ENCODE measurements around the gene ZBTB46. TPM values are rescaled to one million over a fixed set of nuclear protein-coding genes. Genes with fewer than 3 reads are reported as not detected.

ZBTB46 gene
- total and polyA plus RNA-seq, 10 of the 15 experiments (the other 5 are each of a cell fraction or from before 2014, with no cell fraction given): 0.15 to 0.92 (median 0.34) TPM

DNA sequence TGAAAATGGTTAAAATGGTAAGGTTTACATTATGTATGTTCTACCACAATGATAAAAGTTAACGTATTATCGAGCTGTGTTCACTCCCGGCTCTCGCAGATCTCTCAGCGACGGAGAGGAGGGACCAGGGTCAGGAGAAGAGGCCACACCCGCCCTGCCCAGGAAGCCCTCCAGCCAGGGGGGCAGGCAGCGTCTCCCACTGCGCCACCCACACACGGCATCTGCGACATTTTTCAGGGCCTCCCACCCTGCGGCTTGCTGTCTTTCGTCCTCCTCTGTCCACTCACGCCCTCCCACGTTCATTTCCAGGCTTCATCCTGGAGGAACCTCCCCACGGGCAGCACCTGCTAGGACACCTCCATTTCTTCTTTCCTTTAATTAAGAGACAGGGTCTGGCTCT, 43.3 kb downstream of the ZBTB46 start:
- SMC1A ChIA-PET (ENCODE audit: uncharacterized antibody, unreplicated experiment): no interaction called here
- no peak for ATAC-seq
- RAD21 ChIA-PET (ENCODE audit: unreplicated experiment): interaction anchor here (1.2 kb wide), 1 partner anchor 250 kb away, joined by 3 read pairs; no protein-coding TSS in a partner anchor
- Histone ChIP-seq H3K9ac (ENCODE audit: control insufficient read depth, insufficient read depth, low read length) (no peak overlapping the region), H2AFZ (ENCODE audit: control insufficient read depth, low read depth, low read length) (no peak overlapping the region), H3K79me2 (ENCODE audit: control insufficient read depth, insufficient read depth, low read length) (no peaks in the 10 kb centered on the region), H4K20me1 (ENCODE audit: control insufficient read depth, insufficient read depth) (no peaks in the 10 kb centered on the region), H3K9me3 (replicated peaks; ENCODE audit: control insufficient read depth, insufficient read depth, low read length) (no peaks in the 10 kb centered on the region), H3K4me1 (ENCODE audit: control insufficient read depth, insufficient read depth, low read length) (no peaks in the 10 kb centered on the region), H3K4me3 (no peak overlapping the region), H3K36me3 (ENCODE audit: control insufficient read depth in 2 of 2, insufficient read depth in 2 of 2, low read length in 1 of 2) (no peaks in the 10 kb centered on the region), H3K27me3 (replicated peaks in 1 of 2; ENCODE audit: control insufficient read depth in 2 of 2, insufficient read depth in 2 of 2, low read length in 1 of 2) (no peaks in the 10 kb centered on the region), H3K4me2 (ENCODE audit: control insufficient read depth, insufficient read depth) (no peak overlapping the region), H3K27ac (ENCODE audit: control insufficient read depth, insufficient read depth) (no peak overlapping the region)
- POLR2A ChIA-PET: no interaction called here
- in situ Hi-C loops (cut with MboI): no loop called here
- CTCF ChIA-PET: interaction anchor here (0.6 to 4.2 kb wide), 4 partner anchors 10 to 333 kb away, joined by 3 to 38 read pairs (median 6); partner anchors contain the start of gene TPD52L2
- no peak for FAIRE-seq
- WGBS (ENCODE audit: insufficient coverage, insufficient replicate concordance, low lambda C conversion rate, missing lambda C conversion rate): 75% methylated on average over 16 of the region's 16 CpGs
- no TSS peak for BruUV-seq (replicated peaks)
- no peak for DNase-seq (ENCODE audit: low read depth, low spot score)
- intact Hi-C loops (cut with micrococcal nuclease; ENCODE audit: unreplicated experiment): loop anchor here (2.0 kb wide), 3 partner anchors 77 to 89 kb away; partner anchors contain the start of genes ARFRP1 and TPD52L2
- TF ChIP-seq, protein P1, sequence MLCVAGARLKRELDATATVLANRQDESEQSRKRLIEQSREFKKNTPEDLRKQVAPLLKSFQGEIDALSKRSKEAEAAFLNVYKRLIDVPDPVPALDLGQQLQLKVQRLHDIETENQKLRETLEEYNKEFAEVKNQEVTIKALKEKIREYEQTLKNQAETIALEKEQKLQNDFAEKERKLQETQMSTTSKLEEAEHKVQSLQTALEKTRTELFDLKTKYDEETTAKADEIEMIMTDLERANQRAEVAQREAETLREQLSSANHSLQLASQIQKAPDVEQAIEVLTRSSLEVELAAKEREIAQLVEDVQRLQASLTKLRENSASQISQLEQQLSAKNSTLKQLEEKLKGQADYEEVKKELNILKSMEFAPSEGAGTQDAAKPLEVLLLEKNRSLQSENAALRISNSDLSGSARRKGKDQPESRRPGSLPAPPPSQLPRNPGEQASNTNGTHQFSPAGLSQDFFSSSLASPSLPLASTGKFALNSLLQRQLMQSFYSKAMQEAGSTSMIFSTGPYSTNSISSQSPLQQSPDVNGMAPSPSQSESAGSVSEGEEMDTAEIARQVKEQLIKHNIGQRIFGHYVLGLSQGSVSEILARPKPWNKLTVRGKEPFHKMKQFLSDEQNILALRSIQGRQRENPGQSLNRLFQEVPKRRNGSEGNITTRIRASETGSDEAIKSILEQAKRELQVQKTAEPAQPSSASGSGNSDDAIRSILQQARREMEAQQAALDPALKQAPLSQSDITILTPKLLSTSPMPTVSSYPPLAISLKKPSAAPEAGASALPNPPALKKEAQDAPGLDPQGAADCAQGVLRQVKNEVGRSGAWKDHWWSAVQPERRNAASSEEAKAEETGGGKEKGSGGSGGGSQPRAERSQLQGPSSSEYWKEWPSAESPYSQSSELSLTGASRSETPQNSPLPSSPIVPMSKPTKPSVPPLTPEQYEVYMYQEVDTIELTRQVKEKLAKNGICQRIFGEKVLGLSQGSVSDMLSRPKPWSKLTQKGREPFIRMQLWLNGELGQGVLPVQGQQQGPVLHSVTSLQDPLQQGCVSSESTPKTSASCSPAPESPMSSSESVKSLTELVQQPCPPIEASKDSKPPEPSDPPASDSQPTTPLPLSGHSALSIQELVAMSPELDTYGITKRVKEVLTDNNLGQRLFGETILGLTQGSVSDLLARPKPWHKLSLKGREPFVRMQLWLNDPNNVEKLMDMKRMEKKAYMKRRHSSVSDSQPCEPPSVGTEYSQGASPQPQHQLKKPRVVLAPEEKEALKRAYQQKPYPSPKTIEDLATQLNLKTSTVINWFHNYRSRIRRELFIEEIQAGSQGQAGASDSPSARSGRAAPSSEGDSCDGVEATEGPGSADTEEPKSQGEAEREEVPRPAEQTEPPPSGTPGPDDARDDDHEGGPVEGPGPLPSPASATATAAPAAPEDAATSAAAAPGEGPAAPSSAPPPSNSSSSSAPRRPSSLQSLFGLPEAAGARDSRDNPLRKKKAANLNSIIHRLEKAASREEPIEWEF (IDR thresholded peaks at IDR 0.05; ENCODE audit: insufficient replicate concordance, low read depth, low read length): no peak
- TF ChIP-seq RFX5 (IDR thresholded peaks at IDR 0.05; ENCODE audit: low read depth, low read length): no peak
- TF ChIP-seq MXI1 (IDR thresholded peaks at IDR 0.05; ENCODE audit: low read depth, low read length): no peak
- TF ChIP-seq, protein P2, sequence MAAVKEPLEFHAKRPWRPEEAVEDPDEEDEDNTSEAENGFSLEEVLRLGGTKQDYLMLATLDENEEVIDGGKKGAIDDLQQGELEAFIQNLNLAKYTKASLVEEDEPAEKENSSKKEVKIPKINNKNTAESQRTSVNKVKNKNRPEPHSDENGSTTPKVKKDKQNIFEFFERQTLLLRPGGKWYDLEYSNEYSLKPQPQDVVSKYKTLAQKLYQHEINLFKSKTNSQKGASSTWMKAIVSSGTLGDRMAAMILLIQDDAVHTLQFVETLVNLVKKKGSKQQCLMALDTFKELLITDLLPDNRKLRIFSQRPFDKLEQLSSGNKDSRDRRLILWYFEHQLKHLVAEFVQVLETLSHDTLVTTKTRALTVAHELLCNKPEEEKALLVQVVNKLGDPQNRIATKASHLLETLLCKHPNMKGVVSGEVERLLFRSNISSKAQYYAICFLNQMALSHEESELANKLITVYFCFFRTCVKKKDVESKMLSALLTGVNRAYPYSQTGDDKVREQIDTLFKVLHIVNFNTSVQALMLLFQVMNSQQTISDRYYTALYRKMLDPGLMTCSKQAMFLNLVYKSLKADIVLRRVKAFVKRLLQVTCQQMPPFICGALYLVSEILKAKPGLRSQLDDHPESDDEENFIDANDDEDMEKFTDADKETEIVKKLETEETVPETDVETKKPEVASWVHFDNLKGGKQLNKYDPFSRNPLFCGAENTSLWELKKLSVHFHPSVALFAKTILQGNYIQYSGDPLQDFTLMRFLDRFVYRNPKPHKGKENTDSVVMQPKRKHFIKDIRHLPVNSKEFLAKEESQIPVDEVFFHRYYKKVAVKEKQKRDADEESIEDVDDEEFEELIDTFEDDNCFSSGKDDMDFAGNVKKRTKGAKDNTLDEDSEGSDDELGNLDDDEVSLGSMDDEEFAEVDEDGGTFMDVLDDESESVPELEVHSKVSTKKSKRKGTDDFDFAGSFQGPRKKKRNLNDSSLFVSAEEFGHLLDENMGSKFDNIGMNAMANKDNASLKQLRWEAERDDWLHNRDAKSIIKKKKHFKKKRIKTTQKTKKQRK (IDR thresholded peaks at IDR 0.05; ENCODE audit: low read depth, low read length): no peak
- no peak for TF ChIP-seq PAX5 (IDR thresholded peaks at IDR 0.05; ENCODE audit: borderline replicate concordance, low read depth, low read length)
- TF ChIP-seq MTA2 (IDR thresholded peaks at IDR 0.05; ENCODE audit: low read depth): no peak
- TF ChIP-seq, protein P3, sequence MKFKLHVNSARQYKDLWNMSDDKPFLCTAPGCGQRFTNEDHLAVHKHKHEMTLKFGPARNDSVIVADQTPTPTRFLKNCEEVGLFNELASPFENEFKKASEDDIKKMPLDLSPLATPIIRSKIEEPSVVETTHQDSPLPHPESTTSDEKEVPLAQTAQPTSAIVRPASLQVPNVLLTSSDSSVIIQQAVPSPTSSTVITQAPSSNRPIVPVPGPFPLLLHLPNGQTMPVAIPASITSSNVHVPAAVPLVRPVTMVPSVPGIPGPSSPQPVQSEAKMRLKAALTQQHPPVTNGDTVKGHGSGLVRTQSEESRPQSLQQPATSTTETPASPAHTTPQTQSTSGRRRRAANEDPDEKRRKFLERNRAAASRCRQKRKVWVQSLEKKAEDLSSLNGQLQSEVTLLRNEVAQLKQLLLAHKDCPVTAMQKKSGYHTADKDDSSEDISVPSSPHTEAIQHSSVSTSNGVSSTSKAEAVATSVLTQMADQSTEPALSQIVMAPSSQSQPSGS (IDR thresholded peaks at IDR 0.05; ENCODE audit: low read length): no peak
- TF ChIP-seq RELA (IDR thresholded peaks at IDR 0.05; ENCODE audit: borderline replicate concordance, partially characterized antibody): no peak
- no peak for TF ChIP-seq FOXK2 (IDR thresholded peaks at IDR 0.05)
- no peak for TF ChIP-seq GATAD2B (conservative IDR thresholded peaks at IDR 0.05; ENCODE audit: low read depth)
- TF ChIP-seq HDAC6 (IDR thresholded peaks at IDR 0.05; ENCODE audit: unreplicated experiment): no peak

Data from GM12878 (cell line).